Stomach (tissue), 4 donors: ENCODE results near the gene PSTPIP2.

Experiments used
- CTCF ChIP-seq, 7 experiments: fragments of 450-650 bp in 4 of 7; fragments of 200-600 bp in 3 of 7; sonication (generic) in 3 of 7; IDR thresholded peaks; one replicate each; pipeline ENCODE4 v1.5.1; 2016 to 2019; ENCODE audit warnings: antibody characterized with exemption in 7 of 7, control low read depth in 2 of 7, mild to moderate bottlenecking in 1 of 7
- POLR2A ChIP-seq, 4 donors: fragments of 450-650 bp; IDR thresholded peaks; one replicate each; pipeline ENCODE4 v1.6.1; 2016; ENCODE audit warnings: antibody characterized with exemption in 4 of 4, control low read depth in 2 of 4, mild to moderate bottlenecking in 1 of 4, moderate library complexity in 1 of 4

- no peak for TF ChIP-seq CTCF (IDR thresholded peaks at IDR 0.05)
- no peak for TF ChIP-seq POLR2A (IDR thresholded peaks at IDR 0.05)
Observed at GRCh38 chr18:46110406-46110805, 38.3 kb upstream of the PSTPIP2 start.
